IMR-90 (cell line): ENCODE measurements around the gene ADAM17. TPM values are rescaled to one million over a fixed set of nuclear protein-coding genes. Genes with fewer than 3 reads are reported as not detected.

Experiments used
- ATAC-seq: fragments of 200-7000 bp; cut with Tn5 transposase; 2 replicates; pipeline ENCODE4 v1.9.1; 2020; ENCODE audit warnings: low read depth, mild to moderate bottlenecking, moderate library complexity
- BruUV-seq: library from RNA; stranded (reverse); fragments of 400-500 nt; replicated peaks from 2 replicates; lab custom pipeline; 2021; lab: Mats Ljungman, UMichigan
- CTCF ChIA-PET: fragments of 300-600 bp; formaldehyde crosslinking; extraction: SDS; loops from one replicate; lab custom pipeline; 2021; ENCODE audit warnings: antibody characterized with exemption; lab: Yijun Ruan, JAX
- POLR2A ChIA-PET: fragments of 300-600 bp; sonication (Branson Sonifier 250); formaldehyde crosslinking; loops from one replicate; lab custom pipeline; 2022; ENCODE audit warnings: antibody characterized with exemption; ENCODE audit not compliant: unreplicated experiment; lab: Charles Lee
- DNase-seq: peaks from one replicate; pipeline ENCODE4 v3.0.0; 2013
- H2AFZ ChIP-seq: replicated peaks from 2 replicates; pipeline ENCODE3; 2013; ENCODE audit warnings: low read length, mild to moderate bottlenecking; ENCODE audit not compliant: poor library complexity
- H2AK5ac ChIP-seq: 2 replicates; pipeline ENCODE4 v1.6.1; 2013; ENCODE audit warnings: low read depth, low read length, inconsistent platforms
- H2AK9ac ChIP-seq: replicated peaks from 2 replicates; pipeline ENCODE3; 2013; ENCODE audit warnings: mild to moderate bottlenecking, low read depth, low read length, moderate library complexity; ENCODE audit not compliant: poor library complexity
- H2BK120ac ChIP-seq: 2 replicates; pipeline ENCODE4 v1.6.1; 2013; ENCODE audit warnings: low read depth, low read length, inconsistent platforms
- H2BK15ac ChIP-seq: 3 replicates; pipeline ENCODE4 v1.6.1; 2013; ENCODE audit warnings: low read depth, low read length, inconsistent platforms
- H2BK20ac ChIP-seq: 2 replicates; pipeline ENCODE4 v1.6.1; 2013; ENCODE audit warnings: low read depth, mild to moderate bottlenecking, inconsistent platforms, low read length, moderate library complexity
- H2BK5ac ChIP-seq: 2 replicates; pipeline ENCODE4 v1.6.1; 2013; ENCODE audit warnings: mild to moderate bottlenecking, low read depth, low read length, inconsistent platforms; ENCODE audit not compliant: poor library complexity, severe bottlenecking
- H3K14ac ChIP-seq: replicated peaks from 2 replicates; pipeline ENCODE4 v1.6.1; 2013; ENCODE audit warnings: low read depth, low read length, inconsistent platforms
- H3K18ac ChIP-seq: 2 replicates; pipeline ENCODE4 v1.6.1; 2013; ENCODE audit warnings: low read depth, low read length, control low read depth
- H3K23ac ChIP-seq: 2 replicates; pipeline ENCODE4 v1.6.1; 2013; ENCODE audit warnings: low read depth, low read length, inconsistent platforms
- H3K27ac ChIP-seq: 2 replicates; pipeline ENCODE4 v1.5.1; 2013; ENCODE audit warnings: mild to moderate bottlenecking, control low read depth, low read length; ENCODE audit not compliant: insufficient read depth
- H3K27me3 ChIP-seq: 2 replicates; pipeline ENCODE4 v1.6.1; 2013; ENCODE audit warnings: low read length; ENCODE audit not compliant: control insufficient read depth, insufficient read depth
- H3K36me3 ChIP-seq: 2 replicates; pipeline ENCODE4 v1.6.1; 2013; ENCODE audit warnings: low read length, mixed read lengths; ENCODE audit not compliant: control insufficient read depth, insufficient read depth
- H3K4ac ChIP-seq: 2 replicates; pipeline ENCODE4 v1.6.1; 2013; ENCODE audit warnings: low read depth, low read length, inconsistent platforms
- H3K4me1 ChIP-seq: 2 replicates; pipeline ENCODE4 v1.6.1; 2013; ENCODE audit warnings: low read length, mixed read lengths; ENCODE audit not compliant: control insufficient read depth, insufficient read depth
- H3K4me2 ChIP-seq: 2 replicates; pipeline ENCODE4 v1.6.1; 2013; ENCODE audit warnings: low read depth, mild to moderate bottlenecking, control low read depth, low read length, moderate library complexity
- H3K4me3 ChIP-seq: 2 replicates; pipeline ENCODE4 v1.5.1; 2013; ENCODE audit warnings: low read depth, mild to moderate bottlenecking, control low read depth, low read length, moderate library complexity; ENCODE audit not compliant: insufficient read depth
- H3K56ac ChIP-seq: 2 replicates; pipeline ENCODE4 v1.6.1; 2013; ENCODE audit warnings: low read length, inconsistent platforms; ENCODE audit not compliant: insufficient read depth; ENCODE audit errors: extremely low read depth
- H3K79me1 ChIP-seq, 2 experiments: 2 replicates each; pipeline ENCODE4 v1.6.1; 2013; ENCODE audit warnings: low read length in 2 of 2, inconsistent platforms in 1 of 2, low read depth in 1 of 2
- H3K9ac ChIP-seq: 2 replicates; pipeline ENCODE4 v1.6.1; 2013; ENCODE audit warnings: low read depth, low read length, control low read depth
- H3K9me1 ChIP-seq: 2 replicates; pipeline ENCODE4 v1.6.1; 2013; ENCODE audit warnings: low read length, inconsistent platforms; ENCODE audit not compliant: insufficient read depth
- H3K9me3 ChIP-seq: 2 replicates; pipeline ENCODE4 v1.6.1; 2013; ENCODE audit warnings: low read length; ENCODE audit not compliant: control insufficient read depth, insufficient read depth
- H4K20me1 ChIP-seq: 2 replicates; pipeline ENCODE4 v1.6.1; 2013; ENCODE audit warnings: low read length, inconsistent platforms; ENCODE audit not compliant: insufficient read depth
- H4K5ac ChIP-seq: 2 replicates; pipeline ENCODE4 v1.6.1; 2013; ENCODE audit warnings: mild to moderate bottlenecking, low read depth, low read length, control low read depth
- H4K8ac ChIP-seq, 2 experiments: 2 replicates each; pipeline ENCODE4 v1.6.1; 2013; ENCODE audit warnings: low read depth in 2 of 2, low read length in 2 of 2, control low read depth in 1 of 2, inconsistent platforms in 1 of 2
- H4K91ac ChIP-seq: 2 replicates; pipeline ENCODE4 v1.6.1; 2013; ENCODE audit warnings: low read depth, low read length, inconsistent platforms; ENCODE audit not compliant: insufficient read depth
- CHD1 ChIP-seq: IDR thresholded peaks from 2 replicates; pipeline ENCODE4 v1.6.1; 2012; ENCODE audit warnings: low read depth, low read length, improper control_type of control experiment
- RCOR1 ChIP-seq: IDR thresholded peaks from 2 replicates; pipeline ENCODE4 v1.6.1; 2012; ENCODE audit warnings: mild to moderate bottlenecking, low read length, improper control_type of control experiment; ENCODE audit not compliant: insufficient replicate concordance
- WGBS, 2 experiments: methylation state at CpG; one replicate each; pipeline versions ENCODE4 v1.1.5 to v1.1.7; 2013; ENCODE audit warnings: missing lambda C conversion rate in 2 of 2; ENCODE audit not compliant: insufficient read length in 1 of 2; ENCODE audit errors: extremely low coverage in 2 of 2; 5-methylcytosine and 5-hydroxymethylcytosine counted together
- dilution Hi-C: fragments of 300-500 bp; cut with HindIII; formaldehyde crosslinking; loops from one replicate; pipeline ENCODE4 v1.14.3; 2018; ENCODE audit warnings: low sequenced_read_pairs; ENCODE audit not compliant: unreplicated experiment
- in situ Hi-C: fragments of 300-500 bp; cut with MboI; formaldehyde crosslinking; loops from 3 replicates; pipeline ENCODE4 v1.14.3; 2019; ENCODE audit warnings: low sequenced_read_pairs, inconsistent platforms, mixed read lengths
- intact Hi-C: fragments of 100-400 bp; cut with micrococcal nuclease; formaldehyde crosslinking; loops from 2 replicates; pipeline ENCODE4 v1.10.0; 2022
- polyA plus RNA-seq, 3 experiments: library from polyadenylated mRNA; depleted of rRNA; stranded (reverse); fragments of >200 nt; gene quantifications; 2 replicates each; pipeline ENCODE4 v1.2.3, GENCODE V29; 2012; ENCODE audit warnings: low replicate concordance in 1 of 3
- total RNA-seq: library from RNA; depleted of rRNA; stranded (reverse); fragments of >200 nt; gene quantifications from 2 replicates; pipeline ENCODE4 v1.2.3, GENCODE V29; 2012

The ADAM17 gene
- total and polyA plus RNA-seq, 2 of the 4 experiments (the other 2 are of a cell fraction): 9.6 to 34.4 TPM

DNA sequence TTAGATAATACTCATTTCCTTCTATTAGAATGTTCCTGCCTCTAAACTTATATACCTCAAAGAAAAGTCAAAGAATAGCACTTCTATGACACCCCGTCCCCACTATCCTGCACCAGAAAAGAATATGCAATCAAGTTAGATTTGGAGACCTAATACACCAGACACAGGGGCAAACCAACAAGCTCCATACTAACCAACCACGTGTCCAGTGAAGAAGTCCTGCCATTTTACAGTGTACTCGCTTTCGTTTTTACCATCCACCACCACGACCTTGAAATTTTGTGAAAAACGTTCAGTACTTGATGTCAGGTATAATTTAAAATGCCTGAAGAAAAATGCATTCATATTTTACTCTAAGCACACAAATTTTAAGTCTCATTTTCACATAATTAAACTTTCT, 19.1 kb downstream of the ADAM17 start:
- H2AFZ ChIP-seq: no peak overlapping the region
- no peak overlapping the region for H2BK15ac ChIP-seq
- H3K14ac ChIP-seq: no peak overlapping the region
- H4K8ac ChIP-seq: no peak overlapping the region
- in situ Hi-C loops (no loop called here), dilution Hi-C loops (no loop called here), intact Hi-C loops (no loop called here)
- H3K27ac ChIP-seq: no peak overlapping the region
- CTCF ChIA-PET: no interaction called here
- no CpG with 5 or more reads among the region's 6 CpGs for WGBS, 2 experiments
- H2BK5ac ChIP-seq: no peak overlapping the region
- H3K9ac ChIP-seq: no peak overlapping the region
- no peak overlapping the region for H3K4ac ChIP-seq
- peaks cover 5% of the 10 kb centered on the region for H3K36me3 ChIP-seq
- no peak overlapping the region for H2AK5ac ChIP-seq
- no peaks in the 10 kb centered on the region for H3K9me3 ChIP-seq
- peaks cover 2% of the 10 kb centered on the region; the same call in 1 of the 2 replicates for H3K4me1 ChIP-seq
- H3K4me3 ChIP-seq: no peak overlapping the region
- TF ChIP-seq RCOR1: no peak
- no peak for TF ChIP-seq CHD1
- peaks cover 13 to 33% of the 10 kb centered on the region in 2 experiments for H3K79me1 ChIP-seq
- H3K56ac ChIP-seq: no peak overlapping the region
- H4K91ac ChIP-seq: no peak overlapping the region
- no peaks in the 10 kb centered on the region for H4K20me1 ChIP-seq
- H3K18ac ChIP-seq: no peak overlapping the region
- no peak overlapping the region for H3K23ac ChIP-seq
- H2BK120ac ChIP-seq: no peak overlapping the region
- ATAC-seq: no peak
- H3K4me2 ChIP-seq: no peak overlapping the region
- DNase-seq: no peak
- POLR2A ChIA-PET: interaction anchor here (0.5 kb wide), 1 partner anchor 307 kb away, joined by 3 read pairs; the partner anchor contains the start of gene TAF1B
- H3K9me1 ChIP-seq: peaks cover 3% of the 10 kb centered on the region; the same call in 1 of the 2 replicates
- H4K5ac ChIP-seq: no peak overlapping the region
- H2BK20ac ChIP-seq: no peak overlapping the region
- BruUV-seq: no TSS peak
- H2AK9ac ChIP-seq: no peak overlapping the region
- H3K27me3 ChIP-seq: no peaks in the 10 kb centered on the region
